HG02852 (cell line): ENCODE results near the gene PRR33.
"Not testable (repeated sequence)": the region's sequence is repeated elsewhere in the genome, so short reads cannot be mapped to it uniquely, and the experiment has no call there.

ENCODE experiments used
- ATAC-seq: cut with Tn5 transposase; IDR thresholded peaks from one replicate; pipeline ENCODE4 v1.9.1; 2021; ENCODE audit warnings: mild to moderate bottlenecking, moderate library complexity; ENCODE audit not compliant: unreplicated experiment

The PRR33 gene

DNA sequence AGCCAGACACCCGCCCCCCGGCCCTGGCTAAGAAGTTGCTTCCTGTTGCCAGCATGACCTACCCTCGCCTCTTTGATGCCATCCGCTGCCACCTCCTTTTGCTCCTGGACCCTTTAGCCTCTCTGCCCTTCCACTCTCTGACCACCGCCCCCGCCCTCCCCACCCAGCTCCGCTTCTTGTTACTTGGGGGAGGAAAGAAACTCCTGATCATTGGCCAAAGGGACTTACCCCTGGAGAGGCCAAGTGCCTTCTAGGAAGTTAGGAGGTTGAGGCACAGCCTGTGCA, at the start of gene PRR33:
TSS of gene PRR33 (minus strand) at position 65 of the 285 bp plus-strand sequence. CDS start 1,311 bp downstream, outside the sequence.
- no peak for ATAC-seq

DNA sequence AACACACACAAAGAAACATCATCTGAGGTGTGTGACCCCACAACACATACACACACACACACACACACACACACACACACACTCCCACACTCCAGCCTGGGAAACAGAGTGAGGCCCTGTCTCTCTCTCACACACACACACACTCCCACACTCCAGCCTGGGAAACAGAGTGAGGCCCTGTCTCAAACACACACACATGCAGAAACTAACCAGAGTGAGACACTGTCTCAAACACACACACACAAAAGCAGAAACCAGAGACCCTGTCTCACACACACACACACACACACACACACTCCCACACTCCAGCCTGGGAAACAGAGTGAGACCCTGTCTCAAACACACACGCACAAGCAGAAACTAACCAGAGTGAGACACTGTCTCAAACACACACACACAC, 48.1 kb upstream of the PRR33 start:
- not testable (repeated sequence) for ATAC-seq

DNA sequence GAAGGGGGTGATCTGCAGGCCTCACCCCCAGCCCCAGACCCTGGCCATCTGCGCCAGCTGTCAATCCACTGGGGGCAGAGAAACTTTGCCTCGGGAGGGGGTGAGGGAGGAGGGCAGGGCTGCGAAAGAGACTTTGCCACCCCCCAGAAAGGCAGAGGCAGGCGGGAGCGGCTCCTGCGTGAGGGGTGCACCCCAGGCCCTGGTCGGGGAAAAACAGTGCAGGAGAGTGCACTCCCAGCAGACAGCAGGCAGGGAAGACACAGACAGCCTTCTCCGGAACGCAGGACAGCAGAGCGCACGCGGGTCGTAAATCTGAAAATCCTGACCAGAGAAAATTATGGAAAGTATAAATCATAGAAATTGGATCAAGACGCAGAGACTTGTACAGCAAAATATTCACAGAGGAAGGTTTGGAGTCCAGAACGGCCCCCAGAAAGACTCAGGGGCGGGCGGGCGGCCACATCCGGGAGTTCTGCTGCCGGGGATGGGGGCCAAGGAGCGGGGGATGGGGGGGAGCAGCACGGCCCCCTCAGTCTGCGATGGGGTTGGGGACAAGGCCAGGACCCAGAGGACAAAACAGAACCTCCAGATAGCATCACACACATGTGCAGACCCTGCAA, 47.4 kb upstream of the PRR33 start:
- ATAC-seq: no peak

DNA sequence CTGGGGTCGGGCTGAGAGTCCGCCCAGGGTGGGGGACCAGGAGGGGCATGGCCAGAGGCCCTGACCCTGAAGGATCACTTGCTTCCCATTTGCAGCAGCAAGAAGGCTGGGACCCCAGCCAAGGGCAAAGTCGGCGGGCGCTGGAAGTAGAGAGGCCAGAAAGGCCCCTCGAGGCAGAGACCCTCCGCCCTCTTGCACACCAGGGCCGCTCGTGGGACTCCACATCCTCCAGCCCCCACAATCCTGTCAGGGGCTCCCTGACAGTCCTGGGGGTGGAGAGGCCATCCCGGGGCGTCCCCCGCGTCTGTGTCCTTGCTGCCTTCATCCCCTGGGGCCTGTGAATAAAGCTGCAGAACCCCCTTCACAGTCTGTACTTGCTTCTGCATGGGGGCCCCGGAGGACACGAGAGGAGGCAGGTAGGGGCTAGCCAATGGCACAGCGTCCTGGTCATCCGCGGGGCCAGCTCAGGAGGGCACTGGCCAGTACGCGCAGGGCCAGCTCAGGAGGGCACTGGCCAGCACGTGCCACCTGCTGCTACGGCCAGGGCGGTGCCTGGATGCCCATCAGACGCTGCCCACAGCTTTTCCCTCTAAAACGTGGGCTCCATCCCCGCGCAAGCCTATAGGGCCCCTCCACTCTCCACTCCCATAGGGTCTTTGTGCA, 46.8 kb upstream of the PRR33 start:
- ATAC-seq: no peak

DNA sequence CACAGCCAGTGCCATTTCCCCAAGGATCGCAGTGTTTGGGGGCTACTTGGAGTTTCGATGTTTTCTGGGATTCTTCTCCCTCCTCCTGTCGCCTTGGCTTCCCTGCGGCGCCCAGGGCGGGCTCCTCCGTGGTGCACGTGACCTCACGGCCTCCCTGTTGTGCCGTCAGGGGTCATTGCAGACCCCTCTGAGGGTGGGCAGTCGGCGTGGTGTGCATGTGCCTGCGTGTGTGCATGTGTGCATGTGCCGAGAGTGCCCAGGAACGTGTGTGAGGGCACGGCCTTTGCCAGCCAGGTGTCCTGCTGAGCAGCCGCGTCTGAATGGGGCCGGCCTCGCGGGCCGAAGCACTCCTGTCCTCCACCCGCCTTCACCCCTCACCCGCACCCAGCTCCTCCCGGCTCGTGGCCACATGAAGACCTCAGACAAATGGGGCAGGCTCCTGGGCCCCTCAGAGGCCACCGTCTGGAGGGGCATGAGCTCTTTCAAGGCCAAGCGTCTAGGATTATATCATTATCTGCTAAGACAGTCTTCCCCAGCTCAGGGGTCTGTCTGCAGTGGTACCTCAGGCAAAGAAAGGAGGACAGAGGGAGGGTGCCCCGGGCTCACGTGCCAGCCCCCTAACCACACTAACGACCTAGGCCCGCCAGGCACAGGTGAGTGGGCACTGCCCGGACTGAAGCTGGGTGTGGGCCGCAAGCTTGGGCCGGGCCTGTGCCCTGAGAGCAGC, 46.1 kb upstream of the PRR33 start:
- ATAC-seq: no peak

DNA sequence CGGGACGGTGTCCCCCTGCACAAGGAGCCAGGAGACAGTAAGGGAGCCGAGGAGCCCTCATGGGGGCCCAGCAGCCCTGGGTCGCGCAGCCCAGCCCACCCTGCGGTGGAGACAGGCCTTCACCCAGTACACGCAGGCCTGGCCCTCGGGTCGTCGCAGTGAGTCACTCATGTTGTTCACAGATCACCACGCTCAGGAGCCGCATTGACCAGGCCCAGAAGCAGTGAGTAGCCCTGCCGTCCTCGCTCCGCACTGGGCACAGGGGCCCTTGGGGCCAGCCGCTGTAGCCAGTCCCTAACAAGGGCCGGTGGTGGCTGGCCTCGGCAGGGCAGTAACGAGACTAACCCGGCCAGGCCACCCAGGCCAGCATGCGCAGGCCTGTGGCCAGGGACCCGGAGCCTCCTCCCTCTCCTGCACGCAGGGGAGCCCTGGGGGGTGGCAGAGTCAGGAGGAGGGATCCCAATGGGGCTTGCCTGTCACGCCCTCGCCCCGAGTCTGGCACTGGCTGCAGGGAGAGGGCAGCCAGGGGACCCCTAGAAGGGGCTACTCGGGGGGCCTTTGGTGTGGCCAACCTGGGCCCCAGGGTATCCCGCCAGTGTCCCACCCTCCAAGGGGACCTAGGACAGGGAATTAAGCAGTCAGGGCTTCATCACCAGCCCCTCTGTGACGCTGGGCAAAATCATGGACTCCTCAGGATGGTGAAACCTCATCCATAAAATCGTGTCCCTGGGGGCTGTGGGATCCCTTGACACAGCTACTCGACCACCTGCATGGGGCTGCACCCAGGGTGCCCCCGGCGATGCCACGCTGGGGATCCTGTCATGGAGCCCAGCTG, 45.3 kb upstream of the PRR33 start:
- no peak for ATAC-seq

DNA sequence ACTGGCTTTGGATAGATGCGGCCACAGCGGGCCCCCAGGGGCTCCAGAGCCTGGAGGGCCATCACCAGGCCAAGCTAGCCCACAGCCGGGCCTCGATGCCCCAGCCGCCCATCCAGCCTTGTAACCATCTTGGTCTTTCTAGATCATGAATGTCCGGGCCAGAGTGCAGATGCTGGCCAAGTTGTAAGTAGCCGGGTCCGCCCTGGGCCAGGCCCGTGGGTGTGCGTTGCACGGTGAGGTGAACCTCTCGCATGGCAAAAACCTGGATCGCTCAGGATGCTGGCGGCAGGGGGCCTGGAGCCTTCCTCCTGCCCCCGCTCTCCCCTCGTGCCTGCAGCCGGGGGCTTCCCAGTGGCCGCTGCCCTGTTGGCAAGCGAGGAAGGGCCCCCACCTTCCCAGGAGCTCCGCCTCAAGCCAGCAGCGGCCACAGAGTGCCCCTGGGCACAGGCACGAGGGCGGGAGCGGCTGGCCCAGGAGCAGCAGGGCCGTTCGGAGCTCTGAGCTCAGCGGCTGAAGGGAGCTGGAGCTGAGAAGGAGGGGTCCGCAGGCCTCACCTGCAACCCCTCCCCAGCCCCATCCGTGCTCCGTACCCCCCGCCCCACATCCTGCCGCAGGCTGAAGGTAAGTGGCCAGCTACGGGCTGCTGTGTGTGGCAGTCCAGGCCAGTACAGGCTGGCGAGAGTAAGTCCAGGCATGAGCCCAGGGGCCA, 44.5 kb upstream of the PRR33 start:
- ATAC-seq: no peak

DNA sequence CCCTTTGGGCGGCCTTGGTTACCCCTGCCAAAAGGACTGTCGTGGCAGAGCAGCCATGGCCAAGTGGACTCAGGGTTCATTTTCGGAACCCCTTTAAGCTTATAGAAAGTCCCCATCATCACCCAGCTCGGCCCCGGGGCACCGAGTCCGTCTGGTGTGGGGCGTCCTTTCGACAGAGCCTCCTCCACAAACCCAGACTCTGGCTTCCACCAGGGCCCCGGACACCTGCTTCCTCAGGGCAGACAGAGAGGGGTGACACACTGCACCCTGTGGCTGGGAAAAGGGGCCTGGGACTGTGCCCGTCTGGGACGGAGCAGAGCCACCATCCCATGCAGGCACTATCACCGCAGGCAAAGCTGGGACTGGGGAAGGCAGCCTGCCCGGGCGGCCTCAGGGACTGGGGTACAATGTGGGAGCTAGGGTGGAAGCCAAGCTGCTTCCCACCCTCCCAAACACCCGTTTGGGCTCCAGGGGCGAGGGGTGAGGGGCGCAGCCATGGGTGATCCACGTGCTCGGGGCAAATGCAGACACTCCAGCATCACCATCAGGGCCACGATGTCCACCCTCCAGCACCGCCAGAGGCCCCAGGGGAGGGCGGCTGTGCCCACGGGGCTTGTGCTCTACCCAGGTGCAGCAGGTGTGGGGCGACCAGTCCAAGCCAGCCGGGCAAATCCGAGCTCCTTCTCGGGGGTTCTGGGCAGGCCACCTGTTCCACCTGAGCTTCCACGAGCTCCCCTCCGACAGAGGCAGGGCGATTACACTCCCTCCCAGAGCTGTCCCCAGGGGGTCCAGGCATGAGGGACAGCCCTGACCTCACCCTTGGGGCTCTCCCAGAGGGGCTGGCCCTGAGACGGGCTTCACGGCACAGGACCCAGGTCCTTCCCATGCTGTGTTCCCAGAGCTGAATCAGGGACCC, 43.7 kb upstream of the PRR33 start:
- no peak for ATAC-seq

DNA sequence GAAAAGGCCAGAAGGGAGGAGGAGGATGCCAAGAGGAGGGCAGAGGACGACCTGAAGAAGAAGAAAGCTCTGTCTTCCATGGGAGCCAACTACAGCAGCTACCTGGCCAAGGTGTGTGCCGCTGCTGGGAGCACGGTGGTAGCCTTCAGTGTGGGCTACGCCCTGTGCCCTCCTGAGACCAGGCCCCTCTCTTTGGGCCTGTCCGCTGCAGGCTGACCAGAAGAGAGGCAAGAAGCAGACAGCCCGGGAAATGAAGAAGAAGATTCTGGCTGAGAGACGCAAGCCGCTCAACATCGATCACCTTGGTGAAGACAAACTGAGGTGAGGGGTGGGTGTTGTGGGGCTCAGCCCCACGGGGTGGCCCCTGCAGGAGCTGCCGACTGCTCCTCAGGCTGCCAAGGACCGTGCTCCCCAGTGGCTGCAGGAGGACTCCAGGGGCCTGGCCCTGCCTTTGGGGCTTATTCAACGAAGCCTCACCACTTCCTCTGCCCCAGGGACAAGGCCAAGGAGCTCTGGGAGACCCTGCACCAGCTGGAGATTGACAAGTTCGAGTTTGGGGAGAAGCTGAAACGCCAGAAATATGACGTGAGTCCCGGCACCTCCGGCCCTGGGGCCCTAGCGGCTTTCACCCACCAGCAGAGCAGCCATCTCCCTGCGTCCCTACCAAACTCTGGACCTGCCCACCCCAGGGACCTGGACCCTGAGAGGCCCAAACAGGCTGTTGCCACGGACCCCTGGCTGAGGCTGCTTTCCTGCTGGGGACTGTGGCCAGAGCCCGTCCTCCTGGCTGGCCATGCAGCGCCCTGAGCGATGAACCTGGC, 42.9 kb upstream of the PRR33 start:
- ATAC-seq: no peak

DNA sequence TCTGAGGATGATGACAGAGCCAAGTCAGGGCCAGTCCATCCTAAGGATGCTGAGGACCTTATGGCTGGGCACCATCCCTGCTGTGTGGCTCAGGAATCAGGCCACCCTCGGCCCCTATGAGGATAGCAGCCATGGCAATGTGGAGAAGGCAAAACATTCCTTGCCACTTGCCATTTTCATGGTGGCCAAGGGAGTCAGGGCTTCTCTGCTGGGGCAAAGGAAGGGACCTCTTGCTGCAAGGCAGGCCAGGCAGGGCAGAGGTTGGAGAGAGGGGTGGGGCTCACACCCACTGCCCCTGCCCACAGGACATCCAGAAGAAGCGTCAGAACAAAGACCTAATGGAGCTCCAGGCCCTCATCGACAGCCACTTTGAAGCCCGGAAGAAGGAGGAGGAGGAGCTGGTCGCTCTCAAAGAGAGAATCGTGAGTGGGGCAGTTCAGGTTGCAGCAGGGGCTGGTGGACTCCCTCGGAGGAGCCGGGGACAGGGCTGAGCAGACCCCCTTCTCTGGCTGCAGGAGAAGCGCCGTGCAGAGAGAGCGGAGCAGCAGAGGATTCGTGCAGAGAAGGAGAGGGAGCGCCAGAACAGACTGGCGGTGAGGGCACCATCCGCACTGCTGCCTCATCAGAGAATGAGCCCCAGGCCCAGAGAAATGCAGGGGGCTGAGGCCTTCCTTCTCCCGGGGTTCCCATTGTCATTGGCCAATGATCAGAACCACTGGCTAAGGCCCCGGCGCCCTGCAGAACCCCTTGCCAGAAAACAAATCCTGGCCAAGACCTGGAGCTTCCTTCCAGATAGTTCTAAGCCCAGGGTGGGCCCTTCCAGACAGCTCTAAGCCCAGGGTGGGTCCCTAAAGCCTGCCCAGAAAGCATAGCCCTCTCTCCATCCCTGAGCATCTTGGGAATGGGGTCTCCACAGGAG, 42.0 kb upstream of the PRR33 start:
- no peak for ATAC-seq

DNA sequence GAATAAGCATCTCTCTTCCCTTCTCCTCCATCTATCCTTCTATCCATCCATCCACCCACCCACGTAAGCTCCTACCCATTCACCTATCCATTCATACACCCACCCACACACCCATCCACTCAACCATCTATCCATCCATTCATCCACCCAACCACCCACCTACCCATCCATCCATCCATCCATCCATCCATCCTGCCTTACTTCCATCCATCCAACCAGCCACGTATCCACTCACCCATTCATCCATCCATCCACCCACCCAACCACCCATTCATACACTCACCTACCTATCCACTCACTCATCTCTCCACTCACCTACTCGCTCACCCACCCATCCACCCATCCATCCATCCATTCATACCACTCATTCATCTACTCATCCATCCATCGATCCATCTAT, 41.0 kb upstream of the PRR33 start:
- no peak for ATAC-seq

DNA sequence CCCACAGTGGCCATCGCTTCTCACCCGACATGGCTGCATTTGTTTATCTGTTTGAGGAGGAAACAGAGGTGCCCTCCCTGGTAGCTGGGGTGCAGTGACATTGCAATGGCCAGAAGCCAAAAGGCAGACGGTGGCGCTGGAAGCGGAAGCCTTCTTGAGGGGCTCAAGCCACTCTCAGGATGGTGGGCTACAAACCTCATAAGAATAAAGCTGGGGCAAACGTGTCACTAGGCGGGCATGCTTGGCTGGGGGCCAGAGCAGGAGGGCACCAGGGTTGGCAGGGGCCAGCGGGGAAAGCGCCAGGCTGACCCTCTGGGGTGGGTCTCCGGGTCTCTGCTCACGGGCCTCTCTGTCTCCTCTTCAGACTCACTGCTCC, 40.4 kb upstream of the PRR33 start:
- no peak for ATAC-seq

GRCh38 chr11:1931341-1932104, 39.8 kb upstream of the PRR33 start:
- ATAC-seq: no peak

- ATAC-seq: no peak
Measured at GRCh38 chr11:1930462-1930830, 38.8 kb upstream of the PRR33 start.

GRCh38 chr11:1929621-1930461, 38.1 kb upstream of the PRR33 start:
- ATAC-seq: no peak

GRCh38 chr11:1928891-1929541, 37.3 kb upstream of the PRR33 start:
- ATAC-seq: no peak
